Spleen (tissue), 11 donors: ENCODE results near the gene TTC7B. TPM values are rescaled to one million over a fixed set of nuclear protein-coding genes. Genes with fewer than 3 reads are reported as not detected.

ENCODE experiments used
- DNase-seq: peaks from one replicate; pipeline ENCODE4 v3.0.0-alpha.2; 2020
- H3K27ac ChIP-seq, 8 donors: fragments of 200-600 bp; sonication (generic) in 7 of 8; 1 replicate in 4 of 8; 2 replicates in 4 of 8; pipeline versions ENCODE4 v1.5.0 to v1.8.0; 2016 to 2021; ENCODE audit warnings: inconsistent platforms in 4 of 8, mild to moderate bottlenecking in 4 of 8, moderate library complexity in 1 of 8
- H3K27me3 ChIP-seq, 7 donors: fragments of 200-600 bp; sonication (generic) in 6 of 7; replicated peaks in 1 of 7; 1 replicate in 4 of 7; 2 replicates in 3 of 7; pipeline versions ENCODE4 v1.5.0 to v1.8.0; 2016 to 2021; ENCODE audit warnings: inconsistent platforms in 3 of 7, mild to moderate bottlenecking in 1 of 7
- H3K36me3 ChIP-seq, 6 donors: fragments of 200-600 bp; sonication (generic) in 5 of 6; 1 replicate in 4 of 6; 2 replicates in 2 of 6; pipeline versions ENCODE4 v1.5.0 to v1.8.0; 2016 to 2021; ENCODE audit warnings: inconsistent platforms in 2 of 6
- H3K4me1 ChIP-seq, 6 donors: fragments of 200-600 bp; sonication (generic) in 5 of 6; 1 replicate in 3 of 6; 2 replicates in 3 of 6; pipeline versions ENCODE4 v1.5.0 to v1.8.0; 2016 to 2021; ENCODE audit warnings: inconsistent platforms in 3 of 6
- H3K4me3 ChIP-seq, 8 donors: fragments of 200-600 bp; sonication (generic) in 7 of 8; 1 replicate in 4 of 8; 2 replicates in 4 of 8; pipeline versions ENCODE4 v1.5.0 to v1.8.0; 2016 to 2021; ENCODE audit warnings: inconsistent platforms in 4 of 8, mild to moderate bottlenecking in 4 of 8, moderate library complexity in 2 of 8
- H3K9me3 ChIP-seq, 8 donors: fragments of 200-600 bp; sonication (generic) in 7 of 8; 1 replicate in 4 of 8; 2 replicates in 4 of 8; pipeline versions ENCODE4 v1.5.0 to v1.8.0; 2016 to 2021; ENCODE audit warnings: inconsistent platforms in 4 of 8
- CTCF ChIP-seq, 11 experiments: fragments of 200-600 bp in 7 of 11; fragments of 450-650 bp in 4 of 11; sonication (generic) in 4 of 11; IDR thresholded peaks in 8 of 11; conservative IDR thresholded peaks in 3 of 11; 1 replicate in 7 of 11; 2 replicates in 4 of 11; pipeline versions ENCODE4 v1.4.0 to v1.8.0; 2016 to 2021; ENCODE audit warnings: antibody characterized with exemption in 11 of 11, inconsistent platforms in 4 of 11, mild to moderate bottlenecking in 1 of 11
- POLR2A ChIP-seq, 3 donors: fragments of 450-650 bp; IDR thresholded peaks; one replicate each; pipeline ENCODE4 v1.5.1; 2017; ENCODE audit warnings: antibody characterized with exemption in 3 of 3, mild to moderate bottlenecking in 1 of 3
- POLR2AphosphoS5 ChIP-seq, 3 donors: sonication (generic); formaldehyde crosslinking; IDR thresholded peaks; one replicate each; pipeline ENCODE4 v1.5.1; 2017; ENCODE audit warnings: antibody characterized with exemption in 3 of 3
- WGBS, 5 donors: extraction: QIAGEN DNeasy Blood & Tissue Kit in 3 of 5; methylation state at CpG; one replicate each; pipeline versions ENCODE4 v1.1.5 to v1.1.7; 2013 to 2018; 5-methylcytosine and 5-hydroxymethylcytosine counted together
- intact Hi-C: fragments of 100-400 bp; cut with DNase I; formaldehyde crosslinking; loops from one replicate; pipeline ENCODE4 v1.15.0; 2023; ENCODE audit warnings: low total_unique reads
- polyA plus RNA-seq, 3 donors: library from polyadenylated mRNA; stranded (reverse); fragments of 200-250 nt; gene quantifications; one replicate each; pipeline ENCODE4 v1.2.1, GENCODE V29; 2013
- total RNA-seq, 7 donors: library from RNA; depleted of rRNA in 3 of 7; stranded (reverse); fragments of >200 nt in 3 of 7; fragmentation: NEBNext Ultra II Directional in 4 of 7; extraction: Animal tissue kit (Norgen Biotek cat#: 25700) in 4 of 7; gene quantifications; one replicate each; pipeline versions ENCODE4 v1.1.0 to v1.2.1, GENCODE V29; 2016 to 2021
- donor health status: healthy with polysubstance abuse.
- donor health status: DM: no; HTN: no; CAD: no; lungs with moderate emphysema.
- donor health status: DM: no; HTN: no; CAD: no.
- donor health status: Bipolar disorder and iron deficiency.
- donor health status: healthy.
- donor health status: DM: no; HTN: no; CAD: no.
- donor health status: DM: yes; HTN: yes; CAD: no.

TTC7B gene
- total and polyA plus RNA-seq, 10 donors, result 6.6 to 98.4 (median 62.6) TPM

DNA sequence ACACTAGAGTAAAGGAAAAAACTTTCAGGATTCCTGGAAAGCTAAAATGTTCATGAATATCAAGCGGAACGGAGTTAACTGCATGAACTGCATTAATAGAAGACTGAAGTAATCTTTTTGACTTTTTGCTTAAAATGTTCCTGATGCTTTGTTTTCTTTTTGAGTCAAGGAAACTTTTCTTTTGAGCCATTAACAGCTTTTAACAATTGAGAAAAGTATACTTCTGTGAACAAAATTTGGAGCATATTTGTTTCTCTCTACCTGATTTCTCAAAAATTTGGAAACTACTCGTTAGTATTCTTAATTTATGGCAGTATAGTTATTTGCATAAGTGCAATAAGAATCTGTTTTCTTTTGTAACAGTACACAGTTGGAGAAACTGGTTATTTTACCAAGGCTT lies 340.9 kb downstream of the TTC7B start:
- H3K27ac ChIP-seq, result no peak overlapping the region
- intact Hi-C loops, result no loop called here
- 61 to 91% (median 88%) methylated on average over 3 of the region's 3 CpGs for WGBS, 5 donors
- peaks cover 0 to 9% (median 0%) of the 10 kb centered on the region in 6 donors for H3K4me1 ChIP-seq
- H3K27me3 ChIP-seq, result peaks cover 0 to 13% (median 0%) of the 10 kb centered on the region in 7 donors
- no peak for DNase-seq
- H3K36me3 ChIP-seq, result no peaks in the 10 kb centered on the region
- peaks cover 7 to 58% (median 43%) of the 10 kb centered on the region in 8 donors for H3K9me3 ChIP-seq
- H3K4me3 ChIP-seq, result no peak overlapping the region
- TF ChIP-seq POLR2A (IDR thresholded peaks at IDR 0.05) (no peak), POLR2AphosphoS5 (IDR thresholded peaks at IDR 0.05) (no peak), CTCF (IDR thresholded peaks at IDR 0.05 in 8 of 11, conservative IDR thresholded peaks at IDR 0.05 in 3 of 11) (no peak)

Other genes starting within 250 kb of the TTC7B start
- 10 to 100 TPM in 4 of 7 donors, 1 to 10 TPM in 3; 8.2 to 17.8 (median 14.6) TPM for gene RPS6KA5, start 244.2 kb upstream of the TTC7B start, total RNA-seq
- gene RPS6KA5, start 244.2 kb upstream of the TTC7B start, polyA plus RNA-seq, result 1 to 10 TPM; 1.4 to 2.5 (median 1.7) TPM